ENCODE data around the gene HDAC8. TPM values are rescaled to one million over a fixed set of nuclear protein-coding genes. Genes with fewer than 3 reads are reported as not detected.

Gene HDAC8
- polyA plus RNA-seq, 1 experiment, result 14.9 TPM

- peaks cover 6% of the 10 kb centered on the region for H3K27me3 ChIP-seq (ENCODE audit: control insufficient read depth, insufficient read depth, low read length)
Measured at GRCh38 chrX:72313707-72314641, 258.7 kb downstream of the HDAC8 start.

GRCh38 chrX:72312311-72312940 is 260.2 kb downstream of the HDAC8 start:
- H3K27me3 ChIP-seq (ENCODE audit: control insufficient read depth, insufficient read depth, low read length), result peaks cover 17% of the 10 kb centered on the region
- ChIA-PET POLR2A (no interaction called here), CTCF (no interaction called here)
- no peak overlapping the region for H3K4me3 ChIP-seq (ENCODE audit: low read depth, low read length)
- no peaks in the 10 kb centered on the region for H3K36me3 ChIP-seq (ENCODE audit: control insufficient read depth, insufficient read depth, low read length)
- no peak for DNase-seq (ENCODE audit: low read depth)
- TF ChIP-seq CTCF (IDR thresholded peaks at IDR 0.05; ENCODE audit: insufficient read depth, low read depth, low read length), result no peak

More at GRCh38 chrX:72313707-72314641, 258.7 kb downstream of the HDAC8 start:
- POLR2A ChIA-PET, result no interaction called here
- H3K4me3 ChIP-seq (ENCODE audit: low read depth, low read length), result no peak overlapping the region
- no peak for TF ChIP-seq CTCF (IDR thresholded peaks at IDR 0.05; ENCODE audit: insufficient read depth, low read depth, low read length)
- CTCF ChIA-PET, result interaction anchor here (1.2 kb wide), 1 partner anchor 35 kb away, joined by 4 read pairs; no protein-coding TSS in a partner anchor
- no peak for DNase-seq (ENCODE audit: low read depth)
- H3K36me3 ChIP-seq (ENCODE audit: control insufficient read depth, insufficient read depth, low read length), result no peaks in the 10 kb centered on the region

- DNase-seq (ENCODE audit: low read depth), result no peak
- no peaks in the 10 kb centered on the region for H3K36me3 ChIP-seq (ENCODE audit: control insufficient read depth, insufficient read depth, low read length)
- ChIA-PET POLR2A (no interaction called here), CTCF (no interaction called here)
- H3K4me3 ChIP-seq (ENCODE audit: low read depth, low read length), result no peak overlapping the region
- no peak for TF ChIP-seq CTCF (IDR thresholded peaks at IDR 0.05; ENCODE audit: insufficient read depth, low read depth, low read length)
- peaks cover 29% of the 10 kb centered on the region for H3K27me3 ChIP-seq (ENCODE audit: control insufficient read depth, insufficient read depth, low read length)
Measured at GRCh38 chrX:72309297-72310071, 263.2 kb downstream of the HDAC8 start.

- POLR2A ChIA-PET, result no interaction called here
Measured at GRCh38 chrX:72308566-72309296, 263.9 kb downstream of the HDAC8 start.

More at GRCh38 chrX:72308566-72309296, 263.9 kb downstream of the HDAC8 start:
- Histone ChIP-seq H3K36me3 (ENCODE audit: control insufficient read depth, insufficient read depth, low read length) (no peaks in the 10 kb centered on the region), H3K4me3 (ENCODE audit: low read depth, low read length) (no peak overlapping the region), H3K27me3 (ENCODE audit: control insufficient read depth, insufficient read depth, low read length) (peaks cover 31% of the 10 kb centered on the region)
- TF ChIP-seq CTCF (IDR thresholded peaks at IDR 0.05; ENCODE audit: insufficient read depth, low read depth, low read length), result no peak
- DNase-seq (ENCODE audit: low read depth), result no peak
- CTCF ChIA-PET, result no interaction called here
